ENCODE data around the gene CEPT1.
A peak's percentile ranks its signal among the peaks of the same experiment; 100 is the strongest.
"Not testable (repeated sequence)": the region's sequence is repeated elsewhere in the genome, so short reads cannot be mapped to it uniquely, and the experiment has no call there.

CEPT1 gene

DNA sequence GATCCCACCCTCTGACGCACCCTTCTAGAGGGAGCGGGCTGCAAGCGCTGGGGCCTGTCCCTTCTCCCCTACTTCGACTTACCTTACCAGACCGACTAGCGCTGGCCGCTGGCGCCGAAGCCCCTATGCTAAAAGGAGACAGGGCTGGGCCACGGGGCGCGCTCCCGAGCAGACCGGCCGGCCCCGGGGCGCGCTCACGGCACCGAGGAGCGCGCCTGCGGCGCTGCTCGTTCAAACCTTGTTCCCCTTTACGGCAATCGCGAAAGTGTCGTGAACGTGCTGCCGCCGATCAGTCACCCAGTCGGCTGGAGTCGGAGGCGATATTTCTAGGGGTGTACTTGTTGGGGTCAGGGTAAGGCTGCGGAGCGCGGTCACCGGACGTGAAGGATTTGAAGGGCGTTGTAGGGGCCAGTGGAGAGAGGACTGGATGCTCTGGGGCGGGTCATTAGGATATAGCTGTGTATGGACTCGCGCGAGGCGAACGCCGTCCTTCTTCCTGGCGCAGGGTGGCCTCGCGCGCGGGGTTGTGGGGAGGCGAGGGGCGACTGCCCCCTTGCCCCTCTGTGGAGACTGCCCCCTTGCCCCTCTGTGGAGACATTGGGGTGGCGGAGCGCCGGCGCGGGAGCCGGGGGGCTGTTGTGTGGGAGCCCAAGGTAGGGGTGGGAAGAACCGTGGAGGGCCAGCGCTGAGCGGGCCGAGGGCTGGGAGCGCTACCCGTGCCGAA, at the start of gene CEPT1, which contains the start of gene DRAM2:
Gene CEPT1, plus strand, starts transcription at position 268 of the 724 bp plus-strand sequence. CDS start 7,492 bp downstream, outside the sequence.
Gene DRAM2, minus strand, starts transcription at position 138 of the 724 bp plus-strand sequence. CDS start 8,539 bp downstream, outside the sequence.
- peak; percentile 81 to 97 (median 84) for DNase-seq (ENCODE audit: low read depth in 3 of 3)

DNA sequence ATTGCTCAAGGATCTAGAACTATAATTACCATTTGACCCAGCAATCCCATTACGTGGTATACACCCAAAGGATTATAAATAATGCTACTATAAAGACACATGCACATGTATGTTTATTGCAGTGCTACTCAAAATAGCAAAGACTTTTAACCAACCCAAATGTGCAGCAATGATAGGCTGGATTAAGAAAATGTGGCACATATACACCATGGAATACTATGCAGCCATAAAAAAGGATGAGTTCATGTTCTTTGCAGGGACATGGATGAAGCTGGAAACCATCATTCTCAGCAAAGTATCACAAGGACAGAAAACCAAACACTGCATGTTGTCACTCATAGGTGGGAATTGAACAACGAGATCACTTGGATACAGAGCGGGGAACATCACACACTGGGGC, 44.6 kb upstream of the CEPT1 start:
- DNase-seq (ENCODE audit: low read depth in 3 of 3), result not testable (repeated sequence)

DNA sequence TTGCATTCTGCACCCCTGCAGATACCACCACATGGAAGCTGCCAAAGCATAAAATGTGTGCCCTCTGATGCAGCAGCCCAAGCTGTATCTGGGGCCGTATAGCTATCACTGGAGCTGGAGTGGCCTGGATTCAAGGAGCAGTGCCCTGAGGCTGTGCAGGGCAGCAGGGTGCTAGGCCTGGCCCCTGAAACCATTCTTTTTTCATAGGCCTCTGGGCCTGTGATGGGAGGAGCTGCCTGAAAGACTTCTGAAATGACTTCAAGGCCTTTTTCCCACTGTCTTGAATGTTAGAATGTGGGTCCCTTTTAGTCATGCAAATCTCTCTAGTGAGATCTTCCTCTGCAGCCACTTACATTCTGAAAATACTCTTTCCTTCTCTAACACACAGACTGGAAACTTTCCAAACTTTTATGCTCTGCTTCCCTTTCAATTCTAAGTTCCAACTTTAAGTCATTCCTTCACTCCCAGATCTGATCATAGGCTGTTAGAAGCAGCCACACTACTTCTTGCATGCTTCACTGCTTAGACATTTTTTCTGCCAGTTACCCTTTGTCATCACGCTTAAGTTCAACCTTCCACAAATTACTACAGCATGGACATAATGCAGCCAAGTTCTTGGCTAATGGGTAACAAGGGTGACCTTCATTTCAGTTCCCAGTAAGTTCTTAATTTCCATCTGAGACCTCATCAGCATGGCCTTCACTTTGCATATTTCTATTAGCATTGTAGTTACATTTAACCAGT, 42.5 kb upstream of the CEPT1 start:
- no peak for DNase-seq (ENCODE audit: low read depth in 3 of 3)

DNA sequence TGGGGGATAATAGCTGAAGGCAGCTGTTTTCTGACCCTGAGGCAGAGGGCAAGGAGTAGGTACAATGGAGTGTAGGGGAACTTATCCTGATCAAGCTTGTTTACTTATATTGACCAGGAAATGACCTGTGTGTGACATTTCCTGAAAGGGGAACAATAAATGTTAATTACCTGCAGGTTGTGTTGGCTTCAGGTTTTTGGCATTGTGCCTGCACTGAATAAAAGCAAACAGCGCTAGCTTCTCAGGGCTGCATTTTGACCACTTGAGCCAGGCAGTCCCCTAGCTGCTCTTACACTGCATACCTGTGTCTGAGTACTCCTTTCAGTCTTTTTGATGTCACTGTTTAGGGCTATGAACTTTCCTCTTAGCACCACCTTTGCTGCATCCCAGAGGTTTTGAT, 40.7 kb upstream of the CEPT1 start:
- no peak for DNase-seq (ENCODE audit: low read depth in 3 of 3)

DNA sequence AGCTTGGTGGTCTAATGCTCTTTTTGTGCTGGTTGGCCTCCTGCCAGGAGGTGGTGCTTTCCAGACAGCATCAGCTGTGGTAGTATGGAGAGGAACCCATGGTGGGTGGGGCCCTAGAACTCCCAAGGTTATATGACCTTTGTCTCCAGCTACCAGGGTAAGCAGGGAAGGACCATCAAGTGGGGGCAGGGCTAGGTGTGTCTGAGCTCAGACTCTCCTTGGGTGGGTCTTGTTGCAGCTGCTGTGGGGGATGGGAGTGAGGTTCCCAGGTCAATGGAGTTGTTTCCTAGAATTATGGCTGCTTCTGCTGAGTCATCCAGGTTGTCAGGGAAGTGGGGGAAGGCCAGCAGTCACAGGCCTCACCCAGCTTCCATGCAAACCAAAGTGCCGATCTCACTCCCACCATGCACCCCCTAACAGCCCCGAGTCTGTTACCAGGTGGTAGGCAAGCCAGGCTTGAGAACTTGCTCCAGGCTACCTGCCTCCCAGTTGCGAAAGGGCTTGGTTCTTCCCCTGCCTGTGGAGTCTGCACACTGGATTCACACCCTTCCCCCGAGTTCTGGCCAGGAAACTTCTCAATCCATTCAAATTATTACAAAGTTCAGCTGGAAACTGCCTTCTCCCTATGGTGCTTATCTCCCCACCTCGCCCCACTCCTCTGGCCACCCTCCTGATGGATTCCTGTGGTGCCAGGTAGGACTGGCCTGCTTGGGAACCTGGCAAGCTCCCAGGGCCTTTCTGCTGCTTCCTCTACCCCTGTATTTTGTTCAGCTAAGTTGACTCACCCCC, 38.0 kb upstream of the CEPT1 start:
- DNase-seq (ENCODE audit: low read depth in 3 of 3), result no peak

DNA sequence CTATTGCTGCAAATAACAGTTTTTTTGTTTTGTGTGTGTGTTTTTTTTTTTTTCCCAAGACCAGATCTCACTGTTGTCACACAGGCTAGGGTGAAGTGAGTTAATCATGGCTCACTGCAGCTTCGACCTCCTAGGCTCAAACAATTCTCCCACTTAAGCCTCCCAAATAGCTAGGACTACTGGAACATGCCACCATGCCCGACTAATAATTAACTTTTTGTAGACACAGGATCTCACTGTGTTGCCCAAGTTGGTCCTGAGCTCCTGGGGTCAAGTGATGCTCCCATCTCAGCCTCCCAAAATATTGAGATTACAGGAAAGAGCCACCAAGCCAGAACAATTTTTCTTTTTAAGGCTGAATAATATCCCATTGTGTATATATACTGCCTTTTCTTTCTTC, 35.0 kb upstream of the CEPT1 start:
- no peak for DNase-seq (ENCODE audit: low read depth in 3 of 3)

DNA sequence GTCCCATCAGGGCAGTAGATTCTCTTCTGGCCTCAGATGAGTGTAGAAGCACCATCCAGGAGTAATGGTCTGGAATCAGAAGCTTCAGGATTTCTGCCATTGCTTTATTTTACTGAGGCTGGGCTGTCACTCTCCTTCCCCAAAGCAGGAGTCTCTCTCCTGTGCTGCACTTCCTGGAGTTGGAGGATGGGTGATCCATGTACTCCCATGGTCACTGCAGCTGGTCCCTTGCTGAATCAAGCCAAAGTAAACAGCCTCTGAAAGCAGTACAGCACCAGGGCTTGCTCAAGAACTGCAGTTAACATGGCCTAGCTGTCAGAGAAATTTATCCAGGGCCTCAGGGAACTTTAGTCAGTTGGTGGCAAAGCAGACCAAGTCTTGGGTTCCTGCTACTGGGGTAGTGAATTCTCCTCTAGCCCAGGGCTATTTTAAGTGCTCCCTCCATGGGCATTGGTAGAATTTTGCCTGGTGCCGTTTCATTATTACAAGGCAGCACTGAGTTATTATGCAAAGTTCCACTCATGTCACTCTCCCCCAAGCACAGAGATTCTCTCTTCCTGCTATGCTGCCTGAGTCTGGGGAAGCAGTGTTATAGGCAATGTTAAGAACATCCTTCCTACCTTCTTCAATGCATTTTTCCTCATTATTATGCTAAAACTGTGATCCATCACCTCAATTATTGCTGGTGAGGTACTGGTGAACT, 29.7 kb upstream of the CEPT1 start:
- no peak for DNase-seq (ENCODE audit: low read depth in 3 of 3)

DNA sequence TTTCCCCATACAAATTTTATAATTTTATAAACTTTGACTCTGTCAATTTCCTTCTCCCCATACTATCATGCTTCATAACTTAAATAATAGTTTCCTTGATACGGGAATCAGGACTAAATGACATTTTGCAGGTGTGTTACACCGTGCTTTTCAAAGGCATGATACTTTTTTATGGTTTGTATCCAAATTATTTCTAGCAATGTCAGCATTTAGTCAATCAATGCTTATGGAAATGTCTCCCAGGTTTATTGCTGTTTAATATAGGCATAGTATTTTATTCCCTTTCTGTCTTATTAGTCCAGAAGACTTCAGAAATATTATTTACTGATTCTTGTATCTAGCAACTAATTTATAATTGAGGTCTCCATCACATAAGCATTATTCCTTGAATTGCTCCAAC, 23.5 kb upstream of the CEPT1 start:
- no peak for DNase-seq (ENCODE audit: low read depth in 3 of 3)

DNA sequence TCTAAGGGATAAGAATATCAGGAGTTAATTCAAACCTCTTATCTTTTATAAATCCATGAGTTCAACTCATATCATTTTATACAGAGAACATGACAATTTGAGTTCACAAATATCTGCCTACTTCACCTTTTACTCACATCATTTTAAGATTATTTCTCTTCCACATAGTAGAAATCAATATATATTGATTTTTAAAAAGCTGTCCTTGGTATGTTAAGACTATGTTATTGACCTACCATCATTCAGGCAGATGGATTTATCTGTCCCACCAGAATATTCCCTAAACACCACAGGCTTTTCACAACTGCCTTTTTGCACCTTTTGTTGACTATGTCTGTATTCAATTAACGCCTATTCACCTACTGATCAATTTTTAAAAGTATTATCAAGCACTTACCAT, 13.7 kb upstream of the CEPT1 start:
- no peak for DNase-seq (ENCODE audit: low read depth in 3 of 3)

DNA sequence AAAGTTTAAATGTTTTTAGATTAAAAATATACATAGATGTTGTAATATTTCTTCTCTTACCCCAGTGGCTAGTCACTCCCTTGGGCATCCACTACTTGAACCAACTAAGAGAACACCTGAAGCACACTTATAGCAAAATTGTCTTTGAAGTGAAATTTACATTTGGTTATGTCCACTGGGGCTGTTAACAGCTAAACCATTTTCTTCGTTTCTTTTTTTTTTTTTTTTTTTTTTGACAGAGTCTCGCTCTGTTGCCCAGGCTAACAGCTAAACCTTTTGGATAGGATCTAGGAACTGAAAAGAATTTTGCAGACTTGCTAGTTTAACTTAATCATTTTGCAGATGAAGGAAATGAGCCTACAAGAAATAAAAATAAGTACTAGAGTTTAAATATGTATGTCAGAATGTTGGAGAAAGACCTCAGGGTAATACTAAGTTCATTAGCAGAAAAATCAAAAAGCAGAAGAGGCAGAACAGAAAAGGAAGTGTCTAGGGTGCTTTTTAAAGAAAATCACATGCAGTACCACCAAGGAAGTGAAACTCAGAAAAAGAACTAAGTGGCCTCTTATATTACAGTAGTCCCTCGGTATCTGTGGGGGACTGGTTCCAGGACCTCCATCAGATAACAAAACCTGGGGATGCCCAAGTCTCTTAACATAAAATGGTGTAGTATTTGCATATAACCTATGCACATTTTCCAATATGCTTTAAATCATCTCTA, 11.9 kb upstream of the CEPT1 start:
- DNase-seq (ENCODE audit: low read depth in 3 of 3), result no peak

DNA sequence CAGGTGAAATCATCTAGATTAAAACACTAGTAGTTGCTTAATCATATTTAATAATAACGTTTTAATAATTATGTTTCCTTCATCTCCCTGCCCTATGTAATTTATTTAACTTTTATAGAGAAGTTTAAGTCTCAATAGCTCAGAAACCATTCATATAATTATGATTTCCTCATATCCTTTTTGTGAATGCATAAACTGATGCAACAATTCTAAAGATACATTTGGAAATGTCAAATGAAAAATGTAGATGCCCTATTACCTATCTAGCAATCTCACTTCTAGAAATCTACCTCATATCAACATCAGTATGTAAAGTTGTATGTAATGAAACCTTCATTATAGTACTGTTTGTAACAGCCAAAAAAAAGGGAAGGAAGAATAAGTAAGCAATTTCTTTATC, 10.6 kb upstream of the CEPT1 start:
- no peak for DNase-seq (ENCODE audit: low read depth in 3 of 3)

DNA sequence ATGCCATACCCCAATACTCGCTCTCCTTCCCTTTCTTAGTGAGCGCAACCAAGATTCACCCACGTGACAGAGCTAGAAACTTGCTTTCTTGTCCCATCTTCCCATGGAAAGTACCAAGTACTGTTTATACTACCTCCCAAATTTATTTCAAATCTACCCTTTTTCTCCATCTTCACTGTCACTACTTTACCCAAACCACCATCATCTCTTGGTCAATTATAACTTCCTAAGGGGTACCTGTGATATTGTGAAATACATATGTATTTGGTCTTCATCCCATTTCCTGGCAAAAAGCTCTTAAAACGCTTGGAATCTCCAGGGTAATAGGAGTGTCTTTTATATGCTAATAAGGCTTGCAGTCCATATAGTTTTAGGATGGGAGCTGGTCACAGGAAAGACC, 8.3 kb upstream of the CEPT1 start:
- DNase-seq (ENCODE audit: low read depth in 3 of 3), result no peak

DNA sequence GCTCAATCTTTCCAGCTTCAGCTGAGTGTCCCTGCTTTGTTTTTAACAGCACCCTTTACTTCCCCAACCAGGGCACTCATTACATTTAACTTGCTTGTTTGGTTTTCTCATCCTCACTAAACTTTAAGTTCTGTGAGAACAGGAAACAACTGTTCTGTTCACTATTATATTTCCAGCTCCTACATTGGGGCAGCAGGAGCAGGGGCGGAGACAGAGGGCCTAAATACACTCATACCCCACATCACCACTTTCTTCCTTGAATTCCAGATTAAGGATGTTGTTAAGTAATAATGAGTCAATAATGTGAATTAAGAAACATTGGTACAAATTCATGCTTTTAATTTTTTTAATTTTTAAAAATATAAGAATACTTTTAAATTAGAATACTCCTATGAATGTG, 6.2 kb upstream of the CEPT1 start:
- no peak for DNase-seq (ENCODE audit: low read depth in 3 of 3)

DNA sequence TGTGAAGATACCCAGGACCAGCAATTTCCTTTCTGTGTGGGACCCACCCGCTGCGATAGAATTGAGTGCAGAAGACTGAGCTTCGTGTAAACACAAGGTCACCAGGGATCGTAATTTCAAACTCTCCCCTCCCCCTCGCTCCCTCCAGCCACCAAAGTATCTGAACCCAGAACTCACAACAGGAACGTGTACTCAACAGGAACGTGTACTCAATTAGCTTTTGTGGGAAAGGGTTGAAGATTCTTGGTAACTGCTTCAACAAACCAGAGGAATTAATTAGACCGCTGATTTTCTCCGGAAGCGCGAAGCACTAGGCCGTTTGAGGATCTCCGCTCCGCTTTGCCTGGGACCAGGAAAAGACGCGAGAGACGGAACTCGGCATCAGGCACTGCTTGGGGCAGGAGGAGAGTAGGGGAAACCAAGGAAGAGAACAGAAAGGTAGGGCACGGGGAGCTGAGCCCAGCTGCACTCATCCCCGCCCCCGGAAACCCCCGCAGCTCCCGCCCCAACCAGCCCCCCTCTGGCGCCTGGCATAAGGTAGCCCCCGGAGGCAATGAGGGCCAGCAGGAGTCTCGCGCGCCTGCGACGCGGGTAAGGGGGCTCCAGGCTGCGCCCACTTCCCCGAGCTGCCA, 583 bp upstream of the CEPT1 start:
- peak; percentile 9 to 29 (median 20) for DNase-seq (ENCODE audit: low read depth in 3 of 3)

DNA sequence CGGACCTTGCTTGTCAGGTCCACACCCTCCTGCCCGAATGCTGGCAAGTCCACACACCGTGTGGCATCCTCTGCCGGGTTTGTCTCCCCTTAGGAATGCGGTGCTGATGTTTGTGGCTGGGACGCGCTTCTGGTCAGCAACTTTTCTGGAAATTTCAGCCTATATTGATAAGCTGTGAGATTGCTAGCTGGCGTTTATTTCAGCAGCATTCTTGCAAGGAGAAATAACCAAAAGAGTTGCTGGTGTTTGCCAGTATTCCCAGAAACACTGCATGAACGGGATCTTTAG, 601 bp downstream of the CEPT1 start:
- no peak for DNase-seq (ENCODE audit: low read depth in 3 of 3)

DNA sequence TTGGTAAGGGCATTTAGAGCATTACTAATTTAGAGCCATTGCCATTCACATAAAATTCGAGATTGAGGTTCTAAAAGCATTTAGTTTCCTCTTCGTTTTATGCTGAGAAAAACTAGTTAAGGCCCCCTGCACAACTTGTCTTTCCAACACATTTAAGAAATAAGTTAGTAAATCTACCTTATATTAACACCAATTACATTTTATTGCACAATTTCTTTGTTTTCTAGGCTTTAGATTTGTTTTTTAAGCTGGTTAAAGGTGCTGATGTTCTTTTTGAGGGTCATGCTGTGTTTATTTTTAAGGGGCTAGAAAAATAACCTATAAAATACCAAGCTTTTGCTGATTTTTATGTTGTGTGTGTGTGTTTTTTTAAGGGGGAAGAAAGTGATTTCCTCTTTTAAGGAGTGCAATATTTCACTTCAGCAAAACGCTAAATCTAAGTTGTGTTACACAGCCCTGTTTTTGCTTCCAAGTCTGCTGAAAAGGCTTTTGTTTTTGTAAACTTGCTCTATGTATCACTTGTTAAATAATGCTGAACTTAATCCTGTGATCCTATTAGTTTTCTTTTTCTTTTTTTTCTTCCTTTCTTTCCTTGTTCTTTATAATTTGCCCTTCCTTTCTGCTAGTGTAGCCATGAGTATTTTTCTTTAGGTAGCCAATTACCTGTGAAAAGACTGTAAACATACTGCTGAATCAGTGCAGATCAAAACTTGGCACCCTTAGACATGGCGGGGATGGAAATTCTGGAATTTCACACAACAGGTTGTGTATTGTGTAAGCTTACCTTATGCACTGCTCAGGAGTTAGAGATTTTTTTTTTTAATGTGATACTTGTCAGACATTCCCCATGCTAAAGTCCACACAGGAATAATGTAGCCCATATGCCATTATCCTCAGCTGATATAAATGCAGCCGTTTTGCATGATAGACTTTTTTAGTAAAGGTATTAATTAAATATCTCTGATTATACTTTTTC, 1.5 kb downstream of the CEPT1 start:
- no peak for DNase-seq (ENCODE audit: low read depth in 3 of 3)

DNA sequence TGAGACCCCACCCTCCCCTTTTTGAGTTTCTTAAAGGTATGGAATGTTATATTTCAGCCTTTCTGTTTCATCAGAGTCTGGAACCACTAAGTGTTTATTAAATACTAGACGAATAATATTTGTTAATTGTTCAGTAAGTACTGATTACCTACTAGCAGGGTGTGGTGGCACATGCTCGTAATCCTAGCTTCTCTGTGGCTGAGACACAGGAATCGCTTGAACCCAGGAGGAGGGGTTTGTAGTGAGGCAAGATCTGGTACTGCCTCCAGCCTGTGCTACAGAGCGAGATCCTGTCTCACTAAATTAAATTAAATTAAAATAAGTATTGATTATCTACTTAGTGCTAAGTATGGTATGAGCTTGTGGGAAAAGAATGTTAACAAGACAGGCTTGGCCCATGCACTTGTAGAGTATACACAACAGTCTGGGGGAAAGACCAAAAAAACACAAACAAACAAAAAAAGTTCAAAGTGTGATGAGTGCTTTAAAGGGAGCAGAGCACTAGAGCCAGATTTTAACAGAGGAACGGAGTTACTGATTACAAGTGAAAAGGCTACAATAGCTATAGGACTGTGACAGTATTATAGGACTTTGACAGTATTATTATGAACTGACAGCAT, 2.4 kb downstream of the CEPT1 start:
- DNase-seq (ENCODE audit: low read depth in 3 of 3), result no peak

DNA sequence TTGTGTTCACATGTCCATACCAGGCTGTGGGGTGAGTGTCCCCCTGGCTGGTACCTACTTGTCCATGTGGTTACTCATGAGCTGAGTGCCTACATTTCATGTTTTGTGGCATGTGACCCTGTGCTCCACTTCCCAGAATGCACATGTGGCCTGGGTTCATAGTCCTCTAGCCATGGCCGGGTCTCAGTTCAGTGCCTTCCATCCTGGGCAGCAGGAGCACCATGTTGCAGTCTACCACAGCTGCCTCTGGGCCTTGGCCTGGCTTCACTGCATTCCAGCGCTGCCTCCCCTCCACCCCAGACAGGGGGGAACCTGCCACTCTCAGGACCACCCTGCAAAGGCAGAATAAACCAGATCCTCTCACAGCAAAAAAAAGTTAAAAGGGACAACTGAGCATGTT, 5.5 kb downstream of the CEPT1 start:
- no peak for DNase-seq (ENCODE audit: low read depth in 3 of 3)

All from stimulated activated CD4-positive, alpha-beta T cell treated with anti-CD3 and anti-CD28 coated beads, TNF-alpha, amount 100 ng/mL, for 48 hours (primary cell).